Measurements from ENCODE around the gene TANGO2. TPM values are rescaled to one million over a fixed set of nuclear protein-coding genes. Genes with fewer than 3 reads are reported as not detected.

The TANGO2 gene
- total and polyA plus RNA-seq, 9 of the 15 experiments (the other 6 are each of a cell fraction or from before 2014, with no cell fraction given), result 15.5 to 94.9 (median 70.1) TPM

DNA sequence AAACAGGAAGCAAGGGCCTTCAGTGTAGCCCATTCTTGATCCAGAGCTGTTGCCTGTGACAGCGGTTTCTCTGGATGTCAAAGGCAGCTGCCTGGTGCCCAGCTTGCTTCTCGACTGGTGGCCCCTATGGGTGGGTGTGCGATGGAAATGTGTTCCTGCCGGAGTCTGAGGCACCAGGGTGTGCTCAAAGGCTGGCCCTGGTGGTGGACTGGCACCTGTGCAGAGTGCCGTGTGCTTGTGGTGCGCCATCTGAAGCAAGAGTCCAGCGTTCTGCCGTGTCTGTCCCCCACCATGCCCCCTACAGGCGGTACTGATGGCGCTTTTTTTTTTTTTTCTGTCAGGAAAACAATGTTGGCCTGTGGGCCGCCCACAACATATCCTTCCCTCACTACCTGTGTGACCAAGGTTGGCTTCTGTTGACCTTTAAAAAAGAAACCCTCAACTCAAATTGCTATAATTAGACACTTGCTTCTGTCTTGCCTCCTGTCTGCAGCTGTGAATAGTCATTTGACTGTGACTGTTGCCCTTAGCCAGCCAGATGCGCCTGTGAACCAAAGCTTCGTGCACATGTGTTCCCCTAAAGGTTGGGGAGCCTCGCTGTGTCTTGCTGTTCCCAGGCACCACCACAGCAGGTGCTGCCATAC lies 90.3 kb downstream of the TANGO2 start (continued):
- TF ChIP-seq MCM7 (IDR thresholded peaks at IDR 0.05) (no peak), ZBED1 (IDR thresholded peaks at IDR 0.05) (no peak), SRSF9 (IDR thresholded peaks at IDR 0.05; ENCODE audit: borderline replicate concordance, low read depth, low read length) (no peak), TRIM24 (IDR thresholded peaks at IDR 0.05) (0 out of 4 replicates have a peak, but pooled peaks of 1 of the 2 experiments have one; percentile 37), ZNF76 (CRISPR knock-in tag; IDR thresholded peaks at IDR 0.05; ENCODE audit: borderline replicate concordance) (no peak), U2AF1 (optimal IDR thresholded peaks at IDR 0.05; ENCODE audit: low read depth, low read length) (no peak), KDM2B (CRISPR knock-in tag; IDR thresholded peaks at IDR 0.05) (no peak), SMARCC2 (IDR thresholded peaks at IDR 0.05; ENCODE audit: low read depth) (no peak), SMAD4 (CRISPR knock-in tag; conservative IDR thresholded peaks at IDR 0.05) (peak; percentile 26), SIN3A (IDR thresholded peaks at IDR 0.05; ENCODE audit: borderline replicate concordance in 2 of 2, control insufficient read depth in 1 of 2, low read depth in 2 of 2, low read length in 2 of 2) (0 out of 4 replicates have a peak, but pooled peaks of 1 of the 2 experiments have one; percentile 14), GTF2F1 (IDR thresholded peaks at IDR 0.05; ENCODE audit: low read depth, low read length) (peak; percentile 71; the same call in 1 of the 2 replicates), IFI16 (CRISPR knock-in tag; IDR thresholded peaks at IDR 0.05) (no peak), YY1 (IDR thresholded peaks at IDR 0.05; ENCODE audit: borderline replicate concordance in 1 of 3, control insufficient read depth in 1 of 3, extremely low read depth in 1 of 3, insufficient read depth in 3 of 3, insufficient read length in 1 of 3, insufficient replicate concordance in 2 of 3, low read depth in 1 of 3, low read length in 2 of 3) (peak in 2 of 3 experiments; percentile 12 to 71), ZFPM2 (CRISPR knock-in tag; IDR thresholded peaks at IDR 0.05) (no peak), DIDO1 (tag; IDR thresholded peaks at IDR 0.05; ENCODE audit: low read depth) (no peak)
- TF ChIP-seq, protein P1, sequence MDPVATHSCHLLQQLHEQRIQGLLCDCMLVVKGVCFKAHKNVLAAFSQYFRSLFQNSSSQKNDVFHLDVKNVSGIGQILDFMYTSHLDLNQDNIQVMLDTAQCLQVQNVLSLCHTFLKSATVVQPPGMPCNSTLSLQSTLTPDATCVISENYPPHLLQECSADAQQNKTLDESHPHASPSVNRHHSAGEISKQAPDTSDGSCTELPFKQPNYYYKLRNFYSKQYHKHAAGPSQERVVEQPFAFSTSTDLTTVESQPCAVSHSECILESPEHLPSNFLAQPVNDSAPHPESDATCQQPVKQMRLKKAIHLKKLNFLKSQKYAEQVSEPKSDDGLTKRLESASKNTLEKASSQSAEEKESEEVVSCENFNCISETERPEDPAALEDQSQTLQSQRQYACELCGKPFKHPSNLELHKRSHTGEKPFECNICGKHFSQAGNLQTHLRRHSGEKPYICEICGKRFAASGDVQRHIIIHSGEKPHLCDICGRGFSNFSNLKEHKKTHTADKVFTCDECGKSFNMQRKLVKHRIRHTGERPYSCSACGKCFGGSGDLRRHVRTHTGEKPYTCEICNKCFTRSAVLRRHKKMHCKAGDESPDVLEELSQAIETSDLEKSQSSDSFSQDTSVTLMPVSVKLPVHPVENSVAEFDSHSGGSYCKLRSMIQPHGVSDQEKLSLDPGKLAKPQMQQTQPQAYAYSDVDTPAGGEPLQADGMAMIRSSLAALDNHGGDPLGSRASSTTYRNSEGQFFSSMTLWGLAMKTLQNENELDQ (CRISPR knock-in tag; IDR thresholded peaks at IDR 0.05; ENCODE audit: borderline replicate concordance), result no peak
- TF ChIP-seq, protein P2, sequence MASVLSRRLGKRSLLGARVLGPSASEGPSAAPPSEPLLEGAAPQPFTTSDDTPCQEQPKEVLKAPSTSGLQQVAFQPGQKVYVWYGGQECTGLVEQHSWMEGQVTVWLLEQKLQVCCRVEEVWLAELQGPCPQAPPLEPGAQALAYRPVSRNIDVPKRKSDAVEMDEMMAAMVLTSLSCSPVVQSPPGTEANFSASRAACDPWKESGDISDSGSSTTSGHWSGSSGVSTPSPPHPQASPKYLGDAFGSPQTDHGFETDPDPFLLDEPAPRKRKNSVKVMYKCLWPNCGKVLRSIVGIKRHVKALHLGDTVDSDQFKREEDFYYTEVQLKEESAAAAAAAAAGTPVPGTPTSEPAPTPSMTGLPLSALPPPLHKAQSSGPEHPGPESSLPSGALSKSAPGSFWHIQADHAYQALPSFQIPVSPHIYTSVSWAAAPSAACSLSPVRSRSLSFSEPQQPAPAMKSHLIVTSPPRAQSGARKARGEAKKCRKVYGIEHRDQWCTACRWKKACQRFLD (CRISPR knock-in tag; IDR thresholded peaks at IDR 0.05), result no peak
- TF ChIP-seq, protein P3, sequence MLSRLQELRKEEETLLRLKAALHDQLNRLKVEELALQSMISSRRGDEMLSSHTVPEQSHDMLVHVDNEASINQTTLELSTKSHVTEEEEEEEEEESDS (CRISPR knock-in tag; IDR thresholded peaks at IDR 0.05), result no peak
- TF ChIP-seq, protein P4, sequence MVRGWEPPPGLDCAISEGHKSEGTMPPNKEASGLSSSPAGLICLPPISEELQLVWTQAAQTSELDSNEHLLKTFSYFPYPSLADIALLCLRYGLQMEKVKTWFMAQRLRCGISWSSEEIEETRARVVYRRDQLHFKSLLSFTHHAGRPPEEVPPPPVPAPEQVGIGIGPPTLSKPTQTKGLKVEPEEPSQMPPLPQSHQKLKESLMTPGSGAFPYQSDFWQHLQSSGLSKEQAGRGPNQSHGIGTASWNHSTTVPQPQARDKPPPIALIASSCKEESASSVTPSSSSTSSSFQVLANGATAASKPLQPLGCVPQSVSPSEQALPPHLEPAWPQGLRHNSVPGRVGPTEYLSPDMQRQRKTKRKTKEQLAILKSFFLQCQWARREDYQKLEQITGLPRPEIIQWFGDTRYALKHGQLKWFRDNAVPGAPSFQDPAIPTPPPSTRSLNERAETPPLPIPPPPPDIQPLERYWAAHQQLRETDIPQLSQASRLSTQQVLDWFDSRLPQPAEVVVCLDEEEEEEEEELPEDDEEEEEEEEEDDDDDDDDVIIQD (CRISPR knock-in tag; IDR thresholded peaks at IDR 0.05), result no peak
- TF ChIP-seq, protein P5, sequence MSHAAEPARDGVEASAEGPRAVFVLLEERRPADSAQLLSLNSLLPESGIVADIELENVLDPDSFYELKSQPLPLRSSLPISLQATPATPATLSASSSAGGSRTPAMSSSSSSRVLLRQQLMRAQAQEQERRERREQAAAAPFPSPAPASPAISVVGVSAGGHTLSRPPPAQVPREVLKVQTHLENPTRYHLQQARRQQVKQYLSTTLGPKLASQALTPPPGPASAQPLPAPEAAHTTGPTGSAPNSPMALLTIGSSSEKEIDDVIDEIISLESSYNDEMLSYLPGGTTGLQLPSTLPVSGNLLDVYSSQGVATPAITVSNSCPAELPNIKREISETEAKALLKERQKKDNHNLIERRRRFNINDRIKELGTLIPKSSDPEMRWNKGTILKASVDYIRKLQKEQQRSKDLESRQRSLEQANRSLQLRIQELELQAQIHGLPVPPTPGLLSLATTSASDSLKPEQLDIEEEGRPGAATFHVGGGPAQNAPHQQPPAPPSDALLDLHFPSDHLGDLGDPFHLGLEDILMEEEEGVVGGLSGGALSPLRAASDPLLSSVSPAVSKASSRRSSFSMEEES (CRISPR knock-in tag; IDR thresholded peaks at IDR 0.05), result no peak

Data from K562 (cell line).